ENCODE results near the gene LIMK2. TPM values are rescaled to one million over a fixed set of nuclear protein-coding genes. Genes with fewer than 3 reads are reported as not detected.
A peak's percentile ranks its signal among the peaks of the same experiment; 100 is the strongest.
"Not testable (repeated sequence)": the region's sequence is repeated elsewhere in the genome, so short reads cannot be mapped to it uniquely, and the experiment has no call there.

LIMK2 gene
- total RNA-seq, 4 donors from 2014 or later, result 103 to 229 (median 188) TPM

GRCh38 chr22:31308181-31308580 is 96.1 kb downstream of the LIMK2 start:
- no peaks in the 10 kb centered on the region for H3K9me3 ChIP-seq
- H3K4me3 ChIP-seq, result no peak overlapping the region
- DNase-seq (ENCODE audit: low spot score in 2 of 2), result no peak
- H3K36me3 ChIP-seq, result no peaks in the 10 kb centered on the region
- TF ChIP-seq POLR2A (IDR thresholded peaks at IDR 0.05) (no peak), CTCF (IDR thresholded peaks at IDR 0.05) (no peak), POLR2AphosphoS5 (IDR thresholded peaks at IDR 0.05) (no peak), EP300 (IDR thresholded peaks at IDR 0.05) (no peak)
- H3K27me3 ChIP-seq, result no peaks in the 10 kb centered on the region
- H3K27ac ChIP-seq, result no peak overlapping the region
- H3K4me1 ChIP-seq, result peaks cover 4% of the 10 kb centered on the region

GRCh38 chr22:31313366-31314147 is 101.5 kb downstream of the LIMK2 start:
- peak; percentile 83 to 85 for DNase-seq (ENCODE audit: low spot score in 2 of 2)
- H3K4me3 ChIP-seq, result no peak overlapping the region
- peaks cover 12% of the 10 kb centered on the region for H3K4me1 ChIP-seq
- WGBS, result 20% methylated on average over 6 of the region's 6 CpGs
- no peaks in the 10 kb centered on the region for H3K36me3 ChIP-seq
- H3K9me3 ChIP-seq, result no peaks in the 10 kb centered on the region
- TF ChIP-seq POLR2AphosphoS5 (IDR thresholded peaks at IDR 0.05) (peak in 2 of 3 donors; percentile 69 to 75), EP300 (IDR thresholded peaks at IDR 0.05) (no peak), POLR2A (IDR thresholded peaks at IDR 0.05) (no peak), CTCF (IDR thresholded peaks at IDR 0.05) (peak; percentile 81 to 90)
- H3K27me3 ChIP-seq, result no peaks in the 10 kb centered on the region
- H3K27ac ChIP-seq, result peak overlapping the region; percentile 81

GRCh38 chr22:31314220-31314619 is 102.1 kb downstream of the LIMK2 start:
- DNase-seq (ENCODE audit: low spot score in 2 of 2); H3K4me3 ChIP-seq; H3K36me3 ChIP-seq; H3K9me3 ChIP-seq; H3K27me3 ChIP-seq: not testable (repeated sequence)
- 85% methylated on average over 1 of the region's 1 CpG for WGBS
- Histone ChIP-seq H3K4me1 (peaks cover 12% of the 10 kb centered on the region), H3K27ac (peak overlapping the region; percentile 81)

GRCh38 chr22:31321421-31321820 is 109.3 kb downstream of the LIMK2 start:
- Histone ChIP-seq H3K9me3 (no peaks in the 10 kb centered on the region), H3K4me3 (no peak overlapping the region), H3K27ac (no peak overlapping the region), H3K27me3 (no peaks in the 10 kb centered on the region), H3K36me3 (peaks cover 18% of the 10 kb centered on the region), H3K4me1 (no peaks in the 10 kb centered on the region)
- no peak for DNase-seq (ENCODE audit: low spot score in 2 of 2)
- no peak for TF ChIP-seq POLR2AphosphoS5 (IDR thresholded peaks at IDR 0.05)
- TF ChIP-seq POLR2A (IDR thresholded peaks at IDR 0.05), result no peak
- no peak for TF ChIP-seq EP300 (IDR thresholded peaks at IDR 0.05)
- no peak for TF ChIP-seq CTCF (IDR thresholded peaks at IDR 0.05)
- 93% methylated on average over 4 of the region's 4 CpGs for WGBS

- peaks cover 41% of the 10 kb centered on the region for H3K36me3 ChIP-seq
- H3K4me1 ChIP-seq, result peaks cover 15% of the 10 kb centered on the region
- no peaks in the 10 kb centered on the region for H3K9me3 ChIP-seq
- no peak for DNase-seq (ENCODE audit: low spot score in 2 of 2)
- TF ChIP-seq POLR2AphosphoS5 (IDR thresholded peaks at IDR 0.05) (no peak), CTCF (IDR thresholded peaks at IDR 0.05) (no peak)
- H3K4me3 ChIP-seq, result no peak overlapping the region
- H3K27me3 ChIP-seq, result no peaks in the 10 kb centered on the region
- H3K27ac ChIP-seq, result no peak overlapping the region
- WGBS, result 80% methylated on average over 8 of the region's 8 CpGs
Observed at GRCh38 chr22:31323578-31324550, 111.8 kb downstream of the LIMK2 start.

Data from suprapubic skin (tissue), 4 donors.